Upper lobe of left lung (tissue), 6 donors: ENCODE data around the gene WDTC1. TPM values are rescaled to one million over a fixed set of nuclear protein-coding genes. Genes with fewer than 3 reads are reported as not detected.
"Not testable (repeated sequence)": the region's sequence is repeated elsewhere in the genome, so short reads cannot be mapped to it uniquely, and the experiment has no call there.

Source experiments
- ATAC-seq, 2 donors: fragments of 200-7000 bp; cut with Tn5 transposase; one replicate each; pipeline ENCODE4 v1.9.1; 2022; ENCODE audit warnings: mild to moderate bottlenecking in 2 of 2, moderate library complexity in 2 of 2; ENCODE audit not compliant: low FRiP score in 2 of 2
- DNase-seq, 2 donors: peaks; one replicate each; pipeline ENCODE4 v3.0.0-alpha.2; 2019 to 2020
- H3K27ac ChIP-seq, 4 donors: fragments of 200-600 bp; sonication (generic); one replicate each; pipeline ENCODE4 v1.5.1; 2016 to 2019
- H3K27me3 ChIP-seq, 4 donors: fragments of 200-600 bp; sonication (generic); one replicate each; pipeline ENCODE4 v1.5.1; 2017 to 2019
- H3K36me3 ChIP-seq, 4 donors: fragments of 200-600 bp; sonication (generic); one replicate each; pipeline ENCODE4 v1.5.1; 2016 to 2019
- H3K4me1 ChIP-seq, 4 donors: fragments of 200-600 bp; sonication (generic); one replicate each; pipeline ENCODE4 v1.5.1; 2018 to 2019
- H3K4me3 ChIP-seq, 4 donors: fragments of 200-600 bp; sonication (generic); one replicate each; pipeline ENCODE4 v1.5.1; 2017 to 2019; ENCODE audit warnings: mild to moderate bottlenecking in 2 of 4, moderate library complexity in 1 of 4
- H3K9me3 ChIP-seq, 4 donors: fragments of 200-600 bp; sonication (generic); one replicate each; pipeline ENCODE4 v1.5.1; 2018 to 2019
- CTCF ChIP-seq, 6 experiments: fragments of 450-650 bp in 4 of 6; fragments of 200-600 bp in 2 of 6; sonication (generic) in 2 of 6; IDR thresholded peaks; one replicate each; pipeline ENCODE4 v1.5.1; 2016 to 2019; ENCODE audit warnings: antibody characterized with exemption in 6 of 6
- EP300 ChIP-seq, 4 donors: sonication (generic); formaldehyde crosslinking; IDR thresholded peaks; one replicate each; pipeline ENCODE4 v1.5.1; 2017; ENCODE audit warnings: antibody characterized with exemption in 4 of 4, control low read depth in 2 of 4
- POLR2A ChIP-seq, 4 donors: fragments of 450-650 bp; IDR thresholded peaks; one replicate each; pipeline ENCODE4 v1.5.1; 2016 to 2017; ENCODE audit warnings: antibody characterized with exemption in 4 of 4, mild to moderate bottlenecking in 2 of 4
- POLR2AphosphoS5 ChIP-seq, 2 donors: sonication (generic); formaldehyde crosslinking; IDR thresholded peaks; one replicate each; pipeline ENCODE4 v1.5.1; 2017; ENCODE audit warnings: antibody characterized with exemption in 2 of 2
- WGBS, 2 donors: methylation state at CpG; one replicate each; pipeline ENCODE4 v1.1.5; 2017 to 2018; 5-methylcytosine and 5-hydroxymethylcytosine counted together
- total RNA-seq, 6 donors: library from RNA; depleted of rRNA in 4 of 6; stranded (reverse); fragments of >200 nt in 4 of 6; gene quantifications; one replicate each; pipeline versions ENCODE4 v1.1.0 to v1.2.1, GENCODE V29; 2016 to 2021
- donor health status: DM: no; HTN: no; CAD: no; lungs with moderate emphysema.
- donor health status: DM: no; HTN: yes; CAD: no; lungs with severe emphysema.

The WDTC1 gene
- total RNA-seq, 6 donors from 2014 or later, result 43.5 to 75.0 (median 51.8) TPM

GRCh38 chr1:27217401-27217800 is 17.0 kb upstream of the WDTC1 start:
- WGBS, 2 donors, result 92 to 96% methylated on average over 6 of the region's 6 CpGs
- H3K4me1 ChIP-seq, result peaks cover 0 to 2% (median 0%) of the 10 kb centered on the region in 4 donors
- no peak overlapping the region for H3K4me3 ChIP-seq
- TF ChIP-seq POLR2A (IDR thresholded peaks at IDR 0.05) (no peak), POLR2AphosphoS5 (IDR thresholded peaks at IDR 0.05) (no peak), EP300 (IDR thresholded peaks at IDR 0.05) (no peak), CTCF (IDR thresholded peaks at IDR 0.05) (no peak)
- no peaks in the 10 kb centered on the region for H3K36me3 ChIP-seq
- ATAC-seq, result no peak
- no peaks in the 10 kb centered on the region for H3K27me3 ChIP-seq
- no peaks in the 10 kb centered on the region for H3K9me3 ChIP-seq
- H3K27ac ChIP-seq, result no peak overlapping the region
- no peak for DNase-seq

GRCh38 chr1:27218736-27219135 is 15.7 kb upstream of the WDTC1 start:
- H3K36me3 ChIP-seq, result no peaks in the 10 kb centered on the region
- no peak overlapping the region for H3K27ac ChIP-seq
- WGBS, 2 donors, result 93% methylated on average over 3 of the region's 3 CpGs
- no peaks in the 10 kb centered on the region for H3K9me3 ChIP-seq
- ATAC-seq (no peak), DNase-seq (no peak)
- H3K4me1 ChIP-seq, result peaks cover 0 to 2% (median 0%) of the 10 kb centered on the region in 4 donors
- no peaks in the 10 kb centered on the region for H3K27me3 ChIP-seq
- no peak overlapping the region for H3K4me3 ChIP-seq
- TF ChIP-seq EP300 (IDR thresholded peaks at IDR 0.05), result no peak
- no peak for TF ChIP-seq CTCF (IDR thresholded peaks at IDR 0.05)
- TF ChIP-seq POLR2AphosphoS5 (IDR thresholded peaks at IDR 0.05), result no peak
- no peak for TF ChIP-seq POLR2A (IDR thresholded peaks at IDR 0.05)

GRCh38 chr1:27220096-27220495 is 14.3 kb upstream of the WDTC1 start:
- TF ChIP-seq EP300 (IDR thresholded peaks at IDR 0.05) (no peak), POLR2A (IDR thresholded peaks at IDR 0.05) (no peak), POLR2AphosphoS5 (IDR thresholded peaks at IDR 0.05) (no peak), CTCF (IDR thresholded peaks at IDR 0.05) (no peak)
- H3K27ac ChIP-seq, result no peak overlapping the region
- no peaks in the 10 kb centered on the region for H3K27me3 ChIP-seq
- ATAC-seq (no peak), DNase-seq (no peak)
- 37 to 43% methylated on average over 2 of the region's 2 CpGs for WGBS, 2 donors
- no peak overlapping the region for H3K4me3 ChIP-seq
- H3K36me3 ChIP-seq, result no peaks in the 10 kb centered on the region
- H3K4me1 ChIP-seq, result peaks cover 0 to 2% (median 0%) of the 10 kb centered on the region in 4 donors
- H3K9me3 ChIP-seq, result no peaks in the 10 kb centered on the region

- not testable (repeated sequence) for H3K27me3 ChIP-seq, ATAC-seq, DNase-seq, H3K4me3 ChIP-seq, H3K9me3 ChIP-seq, H3K4me1 ChIP-seq, H3K27ac ChIP-seq, H3K36me3 ChIP-seq
- 71 to 78% methylated on average over 5 of the region's 5 CpGs for WGBS, 2 donors
Observed at GRCh38 chr1:27220702-27221497, 13.5 kb upstream of the WDTC1 start.

GRCh38 chr1:27225621-27226020 is 8.8 kb upstream of the WDTC1 start:
- 76 to 85% methylated on average over 3 of the region's 3 CpGs for WGBS, 2 donors
- no peaks in the 10 kb centered on the region for H3K9me3 ChIP-seq
- DNase-seq (no peak), ATAC-seq (no peak)
- H3K27me3 ChIP-seq, result no peaks in the 10 kb centered on the region
- H3K4me3 ChIP-seq, result no peak overlapping the region
- H3K4me1 ChIP-seq, result no peaks in the 10 kb centered on the region
- TF ChIP-seq CTCF (IDR thresholded peaks at IDR 0.05), result no peak
- no peak for TF ChIP-seq EP300 (IDR thresholded peaks at IDR 0.05)
- TF ChIP-seq POLR2A (IDR thresholded peaks at IDR 0.05), result no peak
- TF ChIP-seq POLR2AphosphoS5 (IDR thresholded peaks at IDR 0.05), result no peak
- H3K27ac ChIP-seq, result no peak overlapping the region
- H3K36me3 ChIP-seq, result no peaks in the 10 kb centered on the region
